Brain microvascular endothelial cell (primary cell): Measurements from ENCODE around the gene C1QC.
A peak's percentile ranks its signal among the peaks of the same experiment; 100 is the strongest.
"Not testable (repeated sequence)": the region's sequence is repeated elsewhere in the genome, so short reads cannot be mapped to it uniquely, and the experiment has no call there.

ENCODE experiments used
- DNase-seq: peaks from one replicate; pipeline ENCODE4 v3.0.0-alpha.2; 2020
- H3K27ac ChIP-seq: fragments of 250-450 bp; sonication (Bioruptor Pico); 2 replicates; pipeline ENCODE4 v1.5.1; 2020; ENCODE audit warnings: mild to moderate bottlenecking, moderate library complexity
- H3K27me3 ChIP-seq: fragments of 250-450 bp; sonication (Bioruptor Pico); replicated peaks from 2 replicates; pipeline ENCODE4 v1.5.1; 2020; ENCODE audit warnings: mild to moderate bottlenecking
- H3K36me3 ChIP-seq: fragments of 250-450 bp; sonication (Bioruptor Pico); replicated peaks from 2 replicates; pipeline ENCODE4 v1.5.1; 2020; ENCODE audit warnings: mild to moderate bottlenecking
- H3K4me3 ChIP-seq: 2 replicates; pipeline ENCODE4 v1.5.1; 2011; ENCODE audit warnings: low read depth, mild to moderate bottlenecking, control low read depth, low read length, moderate library complexity
- CTCF ChIP-seq: IDR thresholded peaks from 2 replicates; pipeline ENCODE4 v1.5.1; 2011; ENCODE audit warnings: low read depth, mild to moderate bottlenecking, moderate library complexity, low read length, control low read depth, inconsistent platforms; ENCODE audit errors: missing control alignments
- in situ Hi-C: cut with HindIII; loops from 2 replicates; pipeline ENCODE4 v1.10.0; 2017; ENCODE audit warnings: low sequenced_read_pairs, low pct_ligation_motif_present

Gene C1QC

GRCh38 chr1:22661880-22662279 lies 18.4 kb downstream of the C1QC start:
- Histone ChIP-seq H3K4me3 (no peak overlapping the region), H3K27me3 (peaks cover 1% of the 10 kb centered on the region), H3K27ac (no peak overlapping the region), H3K36me3 (no peaks in the 10 kb centered on the region)
- DNase-seq, result no peak
- no peak for TF ChIP-seq CTCF
- in situ Hi-C loops, result no loop called here

DNA sequence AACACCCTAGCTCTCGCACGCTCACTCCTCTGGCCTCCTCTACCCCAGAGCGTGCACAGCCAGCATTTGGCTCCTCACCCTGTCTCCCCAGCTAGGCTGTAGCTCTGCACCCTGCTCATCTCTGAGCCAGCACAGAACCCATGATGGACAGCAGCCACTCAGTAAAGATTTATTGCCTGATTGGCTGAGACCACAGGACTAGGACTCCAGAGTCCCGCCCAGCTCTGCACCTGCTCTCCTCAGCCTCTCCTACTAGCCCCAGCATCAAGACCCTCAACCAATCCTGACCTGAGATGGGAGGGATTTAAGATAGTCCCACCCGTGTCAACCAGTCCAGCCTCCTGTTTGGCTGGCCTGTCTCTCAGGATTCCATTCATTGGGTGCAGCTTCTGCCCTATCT lies 18.9 kb downstream of the C1QC start:
- DNase-seq, result peak; percentile 1
- Histone ChIP-seq H3K36me3 (no peaks in the 10 kb centered on the region), H3K27ac (no peak overlapping the region), H3K4me3 (no peak overlapping the region), H3K27me3 (peaks cover 5% of the 10 kb centered on the region)
- TF ChIP-seq CTCF, result no peak
- in situ Hi-C loops, result no loop called here

DNA sequence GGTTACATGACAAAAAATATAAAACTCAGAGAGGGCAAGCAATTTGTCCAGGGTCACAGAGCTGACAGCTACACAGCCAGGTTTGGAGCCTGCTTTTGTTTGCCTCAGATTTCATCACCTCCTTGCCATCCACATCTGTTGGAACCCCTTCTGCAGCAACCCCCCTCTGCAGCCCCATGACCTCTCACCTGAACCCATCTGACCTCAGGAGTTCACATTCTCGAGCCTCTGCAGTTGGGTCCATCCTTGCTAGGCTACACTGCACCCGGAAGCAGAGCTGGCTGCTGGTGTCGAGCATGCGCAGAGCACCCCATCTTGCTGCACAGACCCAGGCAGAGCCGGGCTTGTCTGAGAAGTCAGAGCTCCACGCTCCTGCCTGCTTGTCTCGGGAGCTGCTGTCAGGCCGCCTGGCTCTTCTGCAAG lies 19.6 kb downstream of the C1QC start:
- TF ChIP-seq CTCF, result no peak
- no peak for DNase-seq
- H3K4me3 ChIP-seq, result no peak overlapping the region
- H3K36me3 ChIP-seq, result no peaks in the 10 kb centered on the region
- H3K27ac ChIP-seq, result no peak overlapping the region
- in situ Hi-C loops, result no loop called here
- peaks cover 5% of the 10 kb centered on the region for H3K27me3 ChIP-seq

- peak; percentile 86 for TF ChIP-seq CTCF
- H3K27me3 ChIP-seq, result peaks cover 17% of the 10 kb centered on the region
- peak; percentile 20 for DNase-seq
- H3K27ac ChIP-seq, result no peak overlapping the region
- H3K36me3 ChIP-seq, result no peaks in the 10 kb centered on the region
- in situ Hi-C loops, result no loop called here
- no peak overlapping the region for H3K4me3 ChIP-seq
Measured at GRCh38 chr1:22665752-22666151, 22.3 kb downstream of the C1QC start.

- DNase-seq, result no peak
- H3K27me3 ChIP-seq, result peaks cover 22% of the 10 kb centered on the region
- in situ Hi-C loops, result no loop called here
- H3K27ac ChIP-seq, result no peak overlapping the region
- H3K4me3 ChIP-seq, result no peak overlapping the region
- TF ChIP-seq CTCF, result no peak
- H3K36me3 ChIP-seq, result no peaks in the 10 kb centered on the region
Measured at GRCh38 chr1:22666412-22666811, 23.0 kb downstream of the C1QC start.

DNA sequence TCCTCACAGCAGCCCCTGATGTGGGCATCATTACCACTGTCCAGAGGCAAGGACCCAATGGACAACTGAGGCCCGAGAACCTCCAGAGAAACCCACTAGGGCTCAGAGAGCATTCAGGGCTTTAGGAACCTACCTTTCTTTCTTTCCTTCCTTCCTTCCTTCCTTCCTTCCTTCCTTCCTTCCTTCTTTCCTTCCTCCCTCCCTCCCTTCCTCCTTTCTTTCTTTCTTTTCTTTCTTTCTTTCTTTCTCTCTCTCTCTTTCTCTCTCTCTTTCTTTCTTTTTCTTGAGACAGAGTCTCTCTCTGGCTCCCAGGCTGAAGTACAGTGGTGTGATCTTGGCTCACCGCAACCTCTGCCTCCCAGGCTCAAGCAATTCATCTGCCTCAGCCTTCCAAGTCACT lies 25.4 kb downstream of the C1QC start:
- peaks cover 42% of the 10 kb centered on the region for H3K27me3 ChIP-seq
- in situ Hi-C loops, DNase-seq, H3K27ac ChIP-seq, H3K4me3 ChIP-seq, H3K36me3 ChIP-seq: not testable (repeated sequence)
